Stimulated activated naive B cell treated with anti-CD40 and anti-IgM and Interleukin-4, amounts not matched to agents 10 μg/mL and 1 μg/mL and 100 μg/mL, for 72 hours (primary cell): ENCODE data around the gene DNMT3B.
"Not testable (repeated sequence)": the region's sequence is repeated elsewhere in the genome, so short reads cannot be mapped to it uniquely, and the experiment has no call there.

Experiments used
- ATAC-seq, 2 donors: fragments of 150-1000 bp; cut with Tn5 transposase; replicated peaks; 2 replicates each; pipeline ENCODE4 v1.10.0; 2021; ENCODE audit warnings: moderate library complexity in 1 of 2
- DNase-seq: peaks from one replicate; pipeline ENCODE4 v3.0.0; 2021
- H3K27ac Mint-ChIP-seq: one replicate; pipeline ENCODE4 v1.8.0; 2022; ENCODE audit warnings: mild to moderate bottlenecking, mixed read lengths
- H3K27me3 Mint-ChIP-seq, 2 donors: one replicate each; pipeline ENCODE4 v1.8.0; 2022; ENCODE audit warnings: mixed read lengths in 2 of 2
- H3K36me3 Mint-ChIP-seq, 2 donors: one replicate each; pipeline ENCODE4 v1.8.0; 2022; ENCODE audit warnings: mixed read lengths in 2 of 2, mild to moderate bottlenecking in 1 of 2
- H3K4me1 Mint-ChIP-seq, 2 donors: one replicate each; pipeline ENCODE4 v1.8.0; 2022; ENCODE audit warnings: mixed read lengths in 2 of 2, mild to moderate bottlenecking in 1 of 2
- H3K4me3 Mint-ChIP-seq, 2 donors: one replicate each; pipeline ENCODE4 v1.8.0; 2022; ENCODE audit warnings: mild to moderate bottlenecking in 2 of 2, mixed read lengths in 2 of 2, moderate library complexity in 1 of 2
- H3K9me3 Mint-ChIP-seq, 2 donors: one replicate each; pipeline ENCODE4 v1.8.0; 2022; ENCODE audit warnings: mixed read lengths in 2 of 2, mild to moderate bottlenecking in 1 of 2

The DNMT3B gene

DNA sequence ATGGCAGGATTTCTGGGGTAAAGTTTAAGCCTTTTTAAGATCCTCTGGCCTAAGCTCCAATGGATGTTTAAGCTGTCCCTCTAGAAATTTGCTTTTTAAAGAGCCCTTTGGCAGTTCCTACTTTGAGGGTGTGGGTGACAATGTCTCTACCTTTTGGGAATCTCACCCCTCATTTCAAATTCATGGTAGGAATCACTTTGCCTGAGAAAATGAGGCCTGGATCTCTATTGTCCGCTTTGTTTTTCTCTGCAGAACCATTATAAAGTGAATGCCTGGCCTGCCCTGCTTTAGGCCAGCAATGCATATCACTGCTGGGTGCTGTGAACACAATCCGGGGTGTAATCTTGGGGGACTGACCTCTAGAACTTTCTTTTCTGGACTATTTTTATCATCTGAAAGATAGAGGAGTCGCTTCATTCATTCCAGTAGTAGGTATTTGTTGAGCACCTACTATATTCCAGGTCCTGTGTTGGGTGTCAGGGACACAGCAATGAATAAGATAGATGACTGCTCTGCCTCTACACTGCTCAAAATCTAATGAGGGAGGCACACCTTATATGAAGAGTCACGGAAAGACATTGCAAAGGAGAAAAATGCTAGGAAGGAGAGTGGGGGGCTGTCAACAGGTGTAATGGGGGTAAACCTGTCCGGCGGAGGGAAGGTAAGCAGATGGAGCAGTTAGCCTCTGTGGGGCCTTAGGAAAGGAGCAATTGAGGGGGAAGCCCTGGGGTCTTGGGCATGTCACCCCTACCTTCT lies 10.3 kb upstream of the DNMT3B start:
- no peak overlapping the region for H3K4me3 Mint-ChIP-seq
- H3K9me3 Mint-ChIP-seq, result no peaks in the 10 kb centered on the region
- no peaks in the 10 kb centered on the region for H3K27me3 Mint-ChIP-seq
- no peaks in the 10 kb centered on the region for H3K36me3 Mint-ChIP-seq
- ATAC-seq, result no peak
- H3K4me1 Mint-ChIP-seq, result no peaks in the 10 kb centered on the region
- DNase-seq, result no peak
- H3K27ac Mint-ChIP-seq, result no peak overlapping the region

GRCh38 chr20:32752458-32753250 lies 9.5 kb upstream of the DNMT3B start:
- DNase-seq (no peak), ATAC-seq (no peak)
- Mint-ChIP-seq H3K27me3 (no peaks in the 10 kb centered on the region), H3K4me1 (no peaks in the 10 kb centered on the region), H3K4me3 (no peak overlapping the region), H3K36me3 (no peaks in the 10 kb centered on the region), H3K9me3 (no peaks in the 10 kb centered on the region), H3K27ac (no peak overlapping the region)

DNA sequence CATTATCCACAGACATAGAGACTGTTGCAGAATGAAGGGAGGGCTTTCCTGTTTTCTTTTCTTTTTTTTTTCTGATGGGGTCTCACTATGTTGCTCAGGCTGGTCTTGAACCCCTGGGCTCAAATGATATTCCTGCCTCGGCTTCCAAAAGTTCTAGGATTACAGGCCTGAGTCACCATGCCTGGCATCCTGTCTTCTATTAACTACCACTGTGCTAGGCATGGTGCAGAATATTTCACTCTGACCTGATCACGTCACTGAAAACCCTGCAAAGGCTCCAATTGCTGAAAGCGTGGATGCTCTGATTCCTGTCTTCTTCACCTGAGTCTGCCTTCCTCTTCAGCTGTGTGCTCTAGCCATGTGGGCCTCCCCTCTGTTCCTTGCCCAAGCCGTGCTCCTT lies 8.5 kb upstream of the DNMT3B start:
- ATAC-seq (no peak), DNase-seq (no peak)
- Mint-ChIP-seq H3K9me3 (no peaks in the 10 kb centered on the region), H3K27me3 (no peaks in the 10 kb centered on the region), H3K36me3 (no peaks in the 10 kb centered on the region), H3K4me3 (no peak overlapping the region), H3K27ac (no peak overlapping the region), H3K4me1 (no peaks in the 10 kb centered on the region)

- Mint-ChIP-seq H3K36me3 (no peaks in the 10 kb centered on the region), H3K4me3 (no peak overlapping the region), H3K27me3 (no peaks in the 10 kb centered on the region), H3K27ac (no peak overlapping the region), H3K9me3 (no peaks in the 10 kb centered on the region), H3K4me1 (peaks cover under 1 to 2% of the 10 kb centered on the region in 2 donors)
- ATAC-seq (no peak), DNase-seq (no peak)
Observed at GRCh38 chr20:32756156-32756555, 6.0 kb upstream of the DNMT3B start.

DNA sequence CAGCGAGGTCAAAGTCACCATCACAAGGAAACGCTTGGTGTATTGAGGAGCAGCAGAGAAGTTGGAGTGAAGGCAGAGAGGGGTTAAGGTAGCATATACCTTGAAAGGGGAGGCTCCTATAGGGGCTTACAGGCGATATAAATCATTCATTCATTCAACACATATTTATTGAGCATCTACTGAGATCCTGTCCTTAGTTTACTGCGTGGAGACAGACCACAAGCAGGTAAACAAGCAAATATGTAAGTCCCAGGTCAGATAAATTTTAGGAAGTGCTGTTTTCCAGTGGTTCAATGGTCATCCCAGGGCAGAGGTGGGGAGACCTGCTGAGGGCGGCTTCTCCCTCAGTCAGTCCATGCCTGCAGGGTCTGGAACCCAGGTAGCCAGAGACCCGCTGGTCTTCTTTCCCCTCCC lies 761 bp upstream of the DNMT3B start:
- Mint-ChIP-seq H3K9me3 (no peaks in the 10 kb centered on the region), H3K4me3 (peak overlapping the region; percentile 83 to 90), H3K4me1 (peaks cover 14 to 29% of the 10 kb centered on the region in 2 donors), H3K27ac (peak overlapping the region; percentile 83), H3K27me3 (peaks cover 9 to 24% of the 10 kb centered on the region in 2 donors), H3K36me3 (peaks cover 0 to 2% of the 10 kb centered on the region in 2 donors)
- DNase-seq (no peak), ATAC-seq (no peak)

- peak; percentile 46 for ATAC-seq
- H3K27ac Mint-ChIP-seq, result peak overlapping the region; percentile 39
- peak overlapping the region; percentile 90 for H3K4me3 Mint-ChIP-seq
Observed at GRCh38 chr20:32762754-32763201, 593 bp downstream of the DNMT3B start.

DNA sequence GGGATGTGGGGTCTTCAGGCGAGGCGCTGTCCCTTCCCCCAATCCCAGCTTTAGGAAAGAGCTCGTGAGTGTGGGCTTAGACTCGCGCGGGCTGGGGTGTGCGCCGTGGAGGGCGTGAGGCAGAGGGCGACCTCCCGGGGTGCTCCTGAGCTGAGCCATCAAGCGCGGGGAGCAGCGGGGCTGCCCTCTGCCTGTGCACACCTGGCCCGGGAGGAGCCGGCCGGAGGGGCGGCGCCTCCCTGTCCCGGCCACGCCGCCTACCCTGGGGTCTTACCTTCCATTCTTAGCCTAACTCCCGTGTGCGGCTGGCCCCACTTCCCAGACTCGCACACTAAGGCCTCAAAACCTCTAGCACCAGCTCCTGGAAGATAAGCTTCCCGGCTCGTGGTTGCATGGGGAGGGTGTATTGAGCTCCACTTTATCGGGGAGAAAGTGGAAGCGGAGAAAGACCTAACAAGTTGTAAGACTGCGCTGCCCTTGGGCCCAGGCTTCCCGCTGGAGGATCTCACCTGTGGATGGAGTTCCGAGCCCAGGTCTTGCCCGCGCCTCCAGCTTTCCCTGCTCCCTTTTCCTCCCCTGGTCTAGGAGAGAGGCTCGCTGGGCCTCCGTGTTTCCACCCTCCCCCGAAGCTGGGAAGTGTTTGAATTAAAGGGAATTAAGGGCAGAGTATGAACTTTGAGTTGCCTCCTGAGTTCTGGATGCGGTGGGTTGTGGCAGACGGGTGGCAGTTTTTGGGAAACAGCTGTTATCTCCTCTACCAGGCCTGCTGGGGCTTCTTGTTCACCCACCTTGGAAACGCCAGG lies 1.2 kb downstream of the DNMT3B start:
- Mint-ChIP-seq H3K27ac (no peak overlapping the region), H3K4me3 (peak overlapping the region; percentile 90), H3K9me3 (no peaks in the 10 kb centered on the region), H3K27me3 (peaks cover 9 to 24% of the 10 kb centered on the region in 2 donors), H3K4me1 (peaks cover 14 to 29% of the 10 kb centered on the region in 2 donors), H3K36me3 (peaks cover 0 to 2% of the 10 kb centered on the region in 2 donors)
- DNase-seq (no peak), ATAC-seq (peak; percentile 37 to 42)

More at GRCh38 chr20:32762754-32763201, 593 bp downstream of the DNMT3B start:
- peaks cover 14 to 29% of the 10 kb centered on the region in 2 donors for H3K4me1 Mint-ChIP-seq
- peaks cover 9 to 24% of the 10 kb centered on the region in 2 donors for H3K27me3 Mint-ChIP-seq
- H3K36me3 Mint-ChIP-seq, result peaks cover 0 to 2% of the 10 kb centered on the region in 2 donors
- no peaks in the 10 kb centered on the region for H3K9me3 Mint-ChIP-seq
- DNase-seq, result no peak

GRCh38 chr20:32764005-32764960 lies 2.1 kb downstream of the DNMT3B start:
- peaks cover 0 to 2% of the 10 kb centered on the region in 2 donors for H3K36me3 Mint-ChIP-seq
- no peaks in the 10 kb centered on the region for H3K9me3 Mint-ChIP-seq
- ATAC-seq, result no peak
- H3K27me3 Mint-ChIP-seq, result peaks cover 9 to 24% of the 10 kb centered on the region in 2 donors
- peak overlapping the region; percentile 20 for H3K27ac Mint-ChIP-seq
- H3K4me3 Mint-ChIP-seq, result no peak overlapping the region
- peaks cover 14 to 29% of the 10 kb centered on the region in 2 donors for H3K4me1 Mint-ChIP-seq
- no peak for DNase-seq

DNA sequence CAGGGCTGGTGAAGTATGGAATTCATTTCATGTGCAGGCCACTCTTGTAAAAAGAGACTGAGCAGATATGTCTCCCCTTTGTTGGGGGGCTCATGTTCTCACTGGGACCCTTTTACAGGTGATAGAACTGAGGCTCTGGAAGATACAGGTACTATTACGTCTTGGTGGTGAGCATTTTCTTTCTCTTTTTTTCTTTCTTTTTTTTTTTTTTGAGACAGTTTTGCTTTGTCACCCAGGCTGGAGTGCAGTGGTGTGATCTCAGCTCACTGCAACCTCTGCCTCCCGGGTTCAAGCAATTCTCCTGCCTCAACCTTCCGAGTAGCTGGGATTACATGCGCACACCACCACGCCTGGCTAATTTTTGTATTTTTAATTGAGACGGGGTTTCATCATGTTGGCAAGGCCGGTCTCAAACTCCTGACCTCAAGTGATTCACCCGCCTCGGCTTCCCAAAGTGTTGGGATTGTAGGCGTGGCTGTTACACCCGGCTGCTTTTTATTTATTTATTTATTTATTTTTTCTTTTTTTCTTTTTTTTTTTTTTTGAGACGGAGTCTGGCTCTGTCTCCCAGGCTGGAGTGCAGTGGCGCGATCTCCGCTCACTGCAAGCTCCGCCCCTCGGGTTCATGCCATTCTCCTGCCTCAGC lies 3.2 kb downstream of the DNMT3B start:
- Mint-ChIP-seq H3K27me3 (peaks cover 9 to 24% of the 10 kb centered on the region in 2 donors), H3K4me1 (peaks cover 14 to 29% of the 10 kb centered on the region in 2 donors)
- not testable (repeated sequence) for DNase-seq, H3K4me3 Mint-ChIP-seq, H3K27ac Mint-ChIP-seq, H3K36me3 Mint-ChIP-seq, H3K9me3 Mint-ChIP-seq, ATAC-seq

DNA sequence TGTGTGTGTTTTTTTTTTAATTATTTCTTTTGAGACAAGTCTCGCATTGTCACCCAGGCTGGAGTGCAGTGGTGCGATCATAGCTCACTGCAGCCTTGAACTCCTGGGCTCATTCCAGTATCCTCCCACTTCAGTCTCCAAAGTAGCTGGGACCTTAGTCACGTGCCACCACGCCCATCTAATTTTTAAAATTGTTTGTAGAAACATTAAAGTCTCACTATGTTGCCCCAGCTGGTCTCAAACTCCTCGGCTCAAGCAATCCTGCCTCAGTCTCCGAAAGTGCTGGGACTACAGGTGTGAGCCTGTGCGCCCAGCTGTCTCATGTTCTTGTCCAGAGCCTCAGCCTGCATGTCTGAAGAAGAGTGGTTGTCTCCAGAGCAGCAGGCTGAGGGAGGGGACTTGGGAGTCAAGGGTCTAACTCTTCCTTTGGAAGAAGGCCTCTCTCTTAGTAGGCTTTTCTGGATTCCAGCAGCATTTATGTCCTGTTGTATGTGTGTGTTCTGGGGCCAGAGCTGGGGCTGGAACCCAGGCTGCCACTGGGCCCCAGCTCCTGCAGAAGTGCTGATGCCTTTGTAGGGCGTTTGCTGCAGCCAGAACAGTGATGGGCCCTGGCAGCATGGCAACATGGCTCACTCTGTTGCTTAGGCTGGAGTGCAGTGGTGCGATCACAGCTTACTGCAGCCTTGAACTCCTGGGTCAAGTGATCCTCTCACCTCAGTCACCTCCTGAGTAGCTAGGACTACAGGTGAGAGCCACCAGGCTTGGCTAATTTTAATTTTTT lies 5.4 kb downstream of the DNMT3B start:
- Mint-ChIP-seq H3K36me3 (peaks cover 0 to 2% of the 10 kb centered on the region in 2 donors), H3K4me1 (peaks cover 12 to 27% of the 10 kb centered on the region in 2 donors), H3K27me3 (peaks cover 9 to 18% of the 10 kb centered on the region in 2 donors)

DNA sequence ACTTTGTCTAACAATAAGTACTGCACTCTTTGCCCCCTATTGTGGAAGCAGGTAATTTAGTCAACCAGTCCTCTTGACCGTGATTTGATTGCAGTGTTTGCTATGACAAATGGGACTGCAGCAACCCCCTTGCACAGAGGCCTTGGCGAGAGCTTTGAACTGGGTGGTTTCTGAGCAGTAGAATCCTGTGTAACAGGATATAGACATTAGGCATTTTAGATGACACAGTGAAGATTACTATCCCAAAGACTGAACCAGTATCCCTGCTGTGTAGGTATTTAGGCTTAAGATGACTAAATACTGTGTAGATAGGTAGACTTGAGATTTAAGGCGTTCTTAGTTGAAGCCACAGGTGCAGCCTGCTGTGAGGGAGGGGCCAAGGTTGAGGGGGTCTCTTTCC lies 9.9 kb downstream of the DNMT3B start:
- H3K27me3 Mint-ChIP-seq, result no peaks in the 10 kb centered on the region
- H3K27ac Mint-ChIP-seq, result no peak overlapping the region
- no peak for ATAC-seq
- H3K36me3 Mint-ChIP-seq, result no peaks in the 10 kb centered on the region
- no peak overlapping the region for H3K4me3 Mint-ChIP-seq
- DNase-seq, result no peak
- H3K9me3 Mint-ChIP-seq, result no peaks in the 10 kb centered on the region
- H3K4me1 Mint-ChIP-seq, result peaks cover 10 to 18% of the 10 kb centered on the region in 2 donors

More for the DNA sequence above, 5.4 kb downstream of the DNMT3B start:
- Mint-ChIP-seq H3K27ac (no peak overlapping the region), H3K9me3 (no peaks in the 10 kb centered on the region), H3K4me3 (no peak overlapping the region)
- no peak for ATAC-seq
- DNase-seq, result no peak

GRCh38 chr20:32773223-32773622 lies 11.0 kb downstream of the DNMT3B start:
- H3K27ac Mint-ChIP-seq, result no peak overlapping the region
- H3K4me3 Mint-ChIP-seq, result no peak overlapping the region
- no peaks in the 10 kb centered on the region for H3K9me3 Mint-ChIP-seq
- no peaks in the 10 kb centered on the region for H3K36me3 Mint-ChIP-seq
- H3K27me3 Mint-ChIP-seq, result no peaks in the 10 kb centered on the region
- peaks cover 10 to 23% of the 10 kb centered on the region in 2 donors for H3K4me1 Mint-ChIP-seq
- ATAC-seq (no peak), DNase-seq (no peak)
